ENCODE data around the gene G6PD.

G6PD gene

DNA sequence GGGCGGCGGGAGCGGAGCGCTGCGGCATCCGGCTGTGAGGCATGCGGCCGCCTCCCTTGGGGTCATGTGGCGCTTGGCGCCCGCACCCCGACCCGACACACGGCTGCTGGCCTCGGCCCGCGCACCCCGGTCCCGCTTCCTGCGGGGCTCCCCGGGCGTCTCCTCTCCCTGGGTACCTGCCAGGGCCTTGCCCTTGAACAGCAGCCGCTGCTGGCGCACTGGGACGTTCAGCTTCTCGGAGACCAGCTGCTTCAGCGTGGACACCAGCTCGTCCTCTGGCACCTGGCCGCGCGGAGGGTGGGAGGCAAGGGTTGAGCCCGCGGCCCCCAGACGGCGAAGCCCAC lies 60.6 kb downstream of the G6PD start:
- DNase-seq = peak; percentile 34

DNA sequence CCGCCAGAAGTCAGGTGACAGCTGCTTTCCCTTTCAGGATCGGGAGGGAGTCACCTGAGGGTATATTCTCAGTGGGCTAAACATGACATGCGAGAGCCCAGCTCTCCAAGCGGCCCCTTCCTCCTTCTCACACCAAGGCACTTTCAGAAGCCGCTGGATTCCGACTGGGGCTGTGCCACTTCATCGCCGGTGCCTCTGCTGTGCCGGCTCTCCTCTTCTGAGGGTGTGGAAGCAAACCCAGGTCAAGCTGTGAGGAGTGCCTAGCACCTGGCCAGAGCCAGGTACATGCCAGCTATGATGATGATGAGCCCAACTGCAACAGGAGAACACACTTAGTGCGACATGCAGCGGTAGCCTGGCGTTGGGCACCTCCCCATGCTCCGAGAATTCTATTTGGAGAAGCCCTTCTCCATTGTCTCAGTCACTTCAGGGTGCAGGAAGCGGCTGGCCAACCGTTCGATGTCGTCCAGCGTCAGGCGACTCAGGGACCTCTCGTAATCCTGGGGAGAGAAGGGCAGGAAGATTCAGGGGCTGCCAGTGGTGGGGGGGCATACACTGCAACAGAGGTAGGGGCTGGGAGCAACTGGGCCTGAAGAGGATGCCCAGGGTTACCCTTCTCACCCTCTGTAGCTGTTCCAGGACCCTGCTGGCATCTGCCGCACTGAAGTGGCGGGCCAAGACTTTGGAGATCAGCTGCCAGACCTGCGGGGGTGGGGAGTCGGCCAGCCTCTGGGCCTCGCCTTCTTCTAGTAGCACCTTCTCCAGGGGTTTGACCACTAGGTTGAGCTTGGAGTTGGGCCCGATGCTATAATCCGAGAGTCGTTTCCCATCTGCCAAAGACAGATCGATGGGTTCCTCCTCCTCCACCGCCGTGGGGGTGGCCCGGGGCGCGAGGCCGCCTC lies 61.2 kb downstream of the G6PD start:
- DNase-seq = peak; percentile 17

DNA sequence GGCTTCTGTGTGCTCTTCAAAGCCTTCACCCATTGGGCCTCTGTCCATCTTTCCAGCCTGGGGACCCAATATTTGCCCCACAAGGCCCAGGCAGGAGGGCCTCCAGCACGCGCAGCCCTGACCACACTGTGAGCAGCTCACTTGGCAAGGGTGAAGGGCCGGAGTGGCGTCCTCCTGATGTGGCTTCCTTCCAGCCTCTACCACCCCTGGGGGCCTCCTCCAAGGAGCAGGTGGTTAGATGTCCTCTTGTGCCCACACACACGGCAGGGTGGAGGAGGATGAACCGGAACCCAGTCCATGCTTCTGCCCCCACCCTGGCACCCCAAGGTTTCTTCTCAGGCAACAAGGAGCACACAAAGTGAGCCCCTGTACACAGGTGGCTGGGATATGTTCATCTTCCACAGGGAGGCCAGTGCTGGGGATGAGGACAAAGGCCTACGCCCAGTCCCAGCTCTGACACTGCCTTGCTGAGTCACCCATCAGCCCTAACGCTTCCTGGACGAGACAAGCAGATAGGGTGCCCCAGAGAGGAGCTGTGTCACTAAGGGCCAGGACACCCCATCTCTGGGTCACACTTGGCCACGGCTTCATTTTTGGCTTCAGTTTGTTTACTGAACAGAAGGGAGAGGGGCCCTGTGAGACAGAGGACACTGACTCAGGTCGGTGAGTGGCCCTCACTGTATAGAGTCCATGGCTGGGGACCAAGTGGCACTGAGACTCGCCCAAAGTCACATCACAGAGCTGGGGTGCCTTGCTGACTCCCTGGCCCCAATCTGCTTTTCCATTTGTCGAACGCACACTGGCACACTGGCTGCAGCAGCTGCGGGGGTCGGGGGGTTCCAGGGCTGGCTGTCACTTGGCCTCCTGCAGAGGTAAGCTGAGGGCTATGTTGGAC lies 62.1 kb downstream of the G6PD start:
- DNase-seq = no peak

DNA sequence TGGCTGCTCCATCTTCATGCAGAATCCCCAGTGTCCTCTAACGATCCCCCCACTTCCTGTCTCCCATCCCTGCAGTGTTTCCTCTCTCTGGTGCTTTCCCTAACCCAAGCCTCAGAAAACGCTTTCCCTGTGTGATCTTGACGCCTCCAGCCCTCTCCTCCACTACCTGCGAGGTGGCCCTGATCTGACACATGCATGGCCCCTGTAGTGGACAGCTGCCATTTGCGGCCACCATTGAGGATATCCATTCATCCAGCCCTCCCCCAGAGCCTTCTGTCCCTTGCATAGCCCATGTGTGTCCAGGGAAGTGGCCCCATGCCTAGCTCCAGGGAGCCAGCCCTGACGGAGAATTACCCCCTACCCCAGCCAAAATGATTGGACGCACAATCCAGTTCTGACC lies 63.3 kb downstream of the G6PD start:
- no peak for DNase-seq

DNA sequence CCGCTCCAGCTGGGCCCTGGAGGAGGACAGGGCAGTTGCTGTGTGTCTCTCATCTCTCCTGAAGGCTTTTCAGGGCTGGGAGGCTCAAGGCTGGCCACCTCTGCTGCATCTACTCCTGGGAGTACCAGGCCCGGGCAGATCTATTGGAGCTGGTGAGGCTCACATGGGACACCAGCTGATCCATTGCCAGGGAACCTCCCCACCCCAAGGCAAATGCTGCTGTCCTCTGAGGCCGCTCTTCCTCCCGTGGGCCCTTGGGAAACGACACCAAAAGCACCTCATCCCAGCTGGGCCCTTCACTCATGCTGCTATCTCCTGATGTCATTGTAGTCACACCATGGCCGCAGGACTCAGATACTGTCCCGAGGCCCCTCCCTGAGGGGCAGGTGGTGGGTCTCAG lies 63.9 kb downstream of the G6PD start:
- no peak for DNase-seq

DNA sequence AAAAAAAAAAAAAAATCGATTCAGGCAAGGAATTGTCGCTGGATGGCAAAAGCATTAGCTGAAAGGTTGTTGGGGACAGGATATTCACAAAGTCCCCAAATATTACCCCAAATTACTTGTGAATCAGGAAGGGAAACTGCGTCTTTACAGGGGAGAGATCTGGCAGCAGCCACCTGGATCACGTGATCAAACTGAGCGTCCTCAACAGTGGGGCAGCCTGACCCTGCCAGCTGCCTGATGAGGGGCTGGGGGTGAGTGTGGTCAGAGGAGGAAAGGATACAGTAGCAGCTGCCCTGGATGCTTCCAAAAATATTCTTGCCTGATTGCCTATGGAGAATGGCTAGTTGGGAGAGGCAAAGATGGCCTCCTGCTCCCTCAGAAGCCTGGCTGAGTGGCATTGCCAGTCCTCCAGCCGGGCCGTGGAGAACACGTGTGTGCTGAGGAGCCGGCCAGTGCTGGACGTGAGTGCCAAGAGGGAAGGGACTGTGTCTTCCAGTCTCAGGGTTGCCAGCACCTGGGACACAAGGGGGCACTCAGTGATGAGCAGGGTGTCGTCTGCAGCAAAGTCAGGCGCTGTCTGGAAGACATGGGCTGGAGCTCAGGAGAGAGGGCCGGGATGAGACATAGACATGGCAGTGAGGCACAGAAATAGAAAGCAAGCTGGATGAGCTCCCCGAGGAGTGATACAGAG lies 64.6 kb downstream of the G6PD start:
- DNase-seq = no peak

Measured in eye (tissue), 1 donor.